Bone marrow (tissue), 2 donors: Measurements from ENCODE around the gene YPEL5.

Source experiments
- DNase-seq, 2 donors: peaks; one replicate each; lab custom pipeline; 2025; lab: John Stamatoyannopoulos, UW

Gene YPEL5

DNA sequence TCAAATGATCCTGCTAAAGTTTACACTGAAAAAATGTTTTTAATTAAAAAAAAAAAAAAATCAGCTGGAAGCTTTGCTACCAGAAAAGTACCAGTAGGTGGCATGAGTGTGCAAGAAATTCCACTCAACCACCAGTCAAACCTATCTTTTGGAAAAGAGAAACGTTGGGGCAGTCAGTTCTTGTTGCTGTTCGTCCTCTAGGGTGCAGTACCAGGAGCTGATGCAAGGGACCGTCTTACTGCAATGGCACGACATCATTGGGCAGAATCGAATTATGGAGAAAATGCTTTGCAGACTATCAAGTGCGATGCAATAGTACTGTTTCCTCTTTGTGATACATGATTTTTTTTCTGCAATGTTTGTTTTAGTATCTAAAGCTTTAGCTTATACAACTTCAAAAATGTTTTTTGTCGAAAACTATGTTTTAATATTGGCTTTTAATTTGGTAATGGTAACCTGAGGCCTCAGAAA, 18.3 kb downstream of the YPEL5 start:
- DNase-seq: peak in 1 of 2 donors; percentile 95

DNA sequence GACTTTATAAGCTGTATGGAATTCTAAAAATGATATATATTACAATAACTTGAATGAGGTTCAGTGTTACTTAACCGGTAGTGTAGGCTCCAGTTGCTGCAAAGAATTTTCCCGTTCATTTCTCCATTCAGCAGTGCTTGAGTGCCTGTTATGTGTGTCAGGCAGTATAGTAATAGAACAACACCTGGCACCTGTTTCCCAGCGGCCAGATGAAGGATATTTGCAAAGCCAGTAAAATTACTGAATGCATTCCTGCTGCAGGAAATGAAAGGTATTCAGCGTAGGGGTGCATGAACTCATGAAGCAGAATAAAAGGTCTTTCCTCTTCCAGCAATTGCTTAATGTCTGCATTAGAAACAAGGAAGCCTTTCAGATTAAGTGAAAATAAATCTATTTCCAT, 18.8 kb downstream of the YPEL5 start:
- DNase-seq: no peak

GRCh38 chr2:30172627-30173026, 25.8 kb downstream of the YPEL5 start:
- DNase-seq: no peak

GRCh38 chr2:30177440-30177839, 30.6 kb downstream of the YPEL5 start:
- DNase-seq: no peak

- no peak for DNase-seq
These were observed 31.1 kb downstream of the YPEL5 start for GRCh38 chr2:30177956-30178355.

DNA sequence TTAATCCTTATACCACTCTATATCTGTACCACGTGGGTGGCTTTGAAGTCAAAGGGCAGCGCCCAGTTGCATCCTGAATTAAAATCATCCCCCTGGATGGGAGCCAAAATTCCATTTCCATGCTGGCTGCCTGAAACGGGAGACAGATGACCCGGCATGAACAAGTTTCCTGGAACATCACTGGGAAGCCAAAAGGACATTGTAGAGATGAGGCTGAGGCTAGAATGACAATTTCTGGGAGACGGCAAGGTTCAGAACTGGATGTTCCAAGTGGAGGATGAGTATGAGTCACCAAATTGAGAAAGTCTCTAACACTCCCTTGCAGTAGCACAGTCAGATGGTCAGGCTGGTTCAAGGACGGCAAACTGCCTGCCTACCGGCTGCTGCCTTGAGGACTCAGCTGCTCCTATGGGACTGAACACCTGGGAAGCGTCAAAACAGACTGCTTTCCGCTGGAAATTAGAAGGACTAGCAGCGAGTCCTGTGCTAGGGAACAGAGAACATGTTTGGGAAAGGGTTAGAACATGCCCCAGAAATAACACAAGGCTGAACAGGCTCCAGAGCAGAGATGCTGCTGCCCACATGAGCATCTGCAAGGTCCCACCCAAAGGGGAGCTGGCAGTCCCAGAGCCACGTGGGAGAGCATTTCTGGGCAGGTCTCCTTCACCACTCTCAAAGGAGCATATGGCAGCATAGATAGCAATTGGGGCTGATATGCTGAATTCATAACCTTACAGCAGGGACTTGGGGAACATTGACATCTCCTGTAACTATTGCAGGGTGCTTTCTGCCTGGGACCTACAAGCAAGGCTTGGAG, 32.0 kb downstream of the YPEL5 start:
- DNase-seq: no peak

DNA sequence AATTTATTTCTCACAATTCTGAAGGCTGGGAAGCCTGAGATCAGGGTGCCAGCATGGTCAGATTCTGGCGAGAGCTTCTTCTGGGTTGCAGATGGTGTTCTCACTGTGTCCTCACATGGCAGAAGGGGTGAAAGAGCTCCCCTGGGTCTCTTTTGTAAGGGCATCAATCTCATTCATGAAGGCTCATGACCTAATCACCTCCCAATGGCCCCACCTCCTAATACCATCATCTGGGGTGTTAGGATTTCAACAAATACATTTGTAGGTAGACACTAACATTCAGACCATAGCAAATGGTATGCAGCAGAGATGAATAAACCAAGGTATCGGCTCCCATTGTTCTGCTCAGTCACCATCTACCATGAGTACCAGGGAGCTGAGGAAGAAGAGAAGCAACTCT, 32.7 kb downstream of the YPEL5 start:
- DNase-seq: no peak

GRCh38 chr2:30180226-30180625, 33.4 kb downstream of the YPEL5 start:
- DNase-seq: no peak

GRCh38 chr2:30181176-30181575, 34.4 kb downstream of the YPEL5 start:
- no peak for DNase-seq

DNA sequence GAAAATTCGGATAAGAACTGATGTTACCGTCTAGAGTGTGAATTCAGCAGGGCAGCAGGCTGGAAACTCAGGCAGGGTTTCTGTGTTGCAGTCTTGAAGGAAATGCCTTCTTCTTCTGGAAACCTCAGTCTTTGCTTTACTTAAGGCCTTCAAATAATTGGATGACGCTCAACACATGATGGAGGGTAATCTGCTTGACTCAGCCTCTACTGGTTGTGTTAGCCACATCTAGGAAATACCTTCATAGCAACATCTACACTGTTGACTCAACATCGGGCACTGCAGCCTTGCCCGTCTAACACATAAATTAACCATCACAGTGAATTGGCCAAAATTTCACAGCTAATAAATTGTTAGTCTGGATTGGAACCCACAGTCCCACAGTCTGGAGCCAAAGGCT, 37.2 kb downstream of the YPEL5 start:
- no peak for DNase-seq

GRCh38 chr2:30185178-30185577, 38.4 kb downstream of the YPEL5 start:
- no peak for DNase-seq

DNA sequence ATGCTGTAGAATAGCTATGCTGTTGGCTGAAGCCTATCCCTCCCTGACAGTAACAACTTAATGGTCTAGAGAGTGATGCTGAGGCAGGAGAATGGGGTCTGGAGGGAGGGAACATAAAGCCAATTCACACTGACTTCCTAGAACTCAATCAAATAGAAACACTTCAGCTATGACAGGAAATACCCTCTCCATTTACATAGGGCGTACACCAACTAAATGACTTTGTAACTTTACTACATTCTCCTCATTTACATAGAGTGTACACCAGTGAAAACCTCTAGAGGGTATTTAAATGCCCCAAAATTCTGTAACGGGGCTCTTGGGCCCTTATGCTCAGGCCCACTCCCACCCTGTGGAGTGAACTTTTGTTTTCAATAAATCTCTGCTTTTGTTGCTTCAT, 41.5 kb downstream of the YPEL5 start:
- DNase-seq: no peak

GRCh38 chr2:30190637-30191036, 43.8 kb downstream of the YPEL5 start:
- no peak for DNase-seq

- no peak for DNase-seq
These were observed 44.3 kb downstream of the YPEL5 start for GRCh38 chr2:30191107-30191506.

- DNase-seq: no peak
These were observed 45.0 kb downstream of the YPEL5 start for GRCh38 chr2:30191819-30192271.

GRCh38 chr2:30192314-30192713, 45.5 kb downstream of the YPEL5 start:
- no peak for DNase-seq

DNA sequence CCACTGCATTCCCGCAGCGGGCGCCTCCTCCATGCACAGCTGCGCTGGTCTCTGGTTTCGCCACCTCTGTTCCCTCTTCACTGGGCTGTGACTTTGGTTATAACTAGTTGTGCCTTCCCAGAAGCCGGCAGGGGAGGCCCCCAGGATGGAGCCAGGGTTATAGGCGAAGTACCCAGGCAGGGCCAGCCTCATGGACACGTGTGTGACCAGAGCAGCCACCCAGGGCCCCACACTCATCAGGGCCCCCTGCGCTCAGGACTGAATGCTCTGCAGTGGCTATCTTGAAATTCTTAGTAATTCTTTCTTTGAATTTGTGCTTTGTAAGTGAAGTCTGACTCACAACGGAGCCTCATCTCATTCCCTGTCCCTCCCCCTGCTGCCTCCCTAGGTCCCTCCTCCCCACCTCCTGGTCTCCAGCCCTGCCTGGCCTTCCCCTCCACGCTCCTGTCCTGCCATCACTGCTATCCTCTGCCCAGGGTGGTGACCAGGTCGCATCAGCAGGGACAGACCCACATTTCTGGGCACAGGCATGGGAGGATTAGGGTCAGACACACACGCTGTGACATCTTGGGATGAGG, 46.4 kb downstream of the YPEL5 start:
- no peak for DNase-seq

- DNase-seq: no peak
These were observed 47.6 kb downstream of the YPEL5 start for GRCh38 chr2:30194421-30194820.

- DNase-seq: no peak
These were observed 48.2 kb downstream of the YPEL5 start for GRCh38 chr2:30195016-30195415.

DNA sequence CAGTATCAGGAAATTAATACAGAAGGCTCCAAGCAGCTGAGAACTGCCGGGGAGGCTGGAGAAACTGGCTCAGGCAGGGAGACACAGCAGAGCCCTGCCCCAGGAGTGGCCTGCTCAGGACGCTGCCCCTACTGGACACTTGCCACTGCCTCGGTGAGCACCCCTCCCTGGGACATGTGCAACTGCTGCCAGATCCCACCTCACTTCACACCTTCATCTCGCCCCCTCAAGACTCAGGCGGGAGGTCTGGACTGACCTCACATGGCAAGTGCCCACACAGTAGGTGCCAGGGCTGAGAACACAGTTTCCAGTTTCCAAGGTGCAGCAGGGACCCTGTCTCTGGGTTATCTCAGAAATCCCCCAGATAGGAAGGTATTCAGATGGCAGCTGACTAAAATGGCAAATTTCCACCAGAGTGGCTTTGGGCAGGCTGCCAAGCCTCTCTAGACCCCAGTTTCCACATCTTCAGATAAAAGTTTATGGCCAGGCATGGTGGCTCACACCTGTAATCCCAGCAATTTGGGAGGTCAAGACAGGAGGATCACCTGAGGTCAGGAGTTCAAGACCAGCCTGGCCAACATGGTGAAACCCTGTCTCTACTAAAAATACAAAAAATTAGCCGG, 50.9 kb downstream of the YPEL5 start:
- no peak for DNase-seq

GRCh38 chr2:30201990-30202389, 55.2 kb downstream of the YPEL5 start:
- no peak for DNase-seq

- no peak for DNase-seq
These were observed 56.3 kb downstream of the YPEL5 start for GRCh38 chr2:30203156-30203555.

- DNase-seq: no peak
These were observed 57.5 kb downstream of the YPEL5 start for GRCh38 chr2:30204281-30204680.
